WI38 (cell line): ENCODE data around the gene TRPC1.

ENCODE experiments used
- H3K4me3 ChIP-seq: 2 replicates; pipeline ENCODE4 v1.5.1; 2011; ENCODE audit warnings: low read depth, mild to moderate bottlenecking, control low read depth, low read length
- TF ChIP-seq, protein P1 (sequence below): IDR thresholded peaks from 2 replicates; pipeline ENCODE4 v1.5.1; 2012; ENCODE audit warnings: low read depth, mild to moderate bottlenecking, control low read depth, low read length

Gene TRPC1

DNA sequence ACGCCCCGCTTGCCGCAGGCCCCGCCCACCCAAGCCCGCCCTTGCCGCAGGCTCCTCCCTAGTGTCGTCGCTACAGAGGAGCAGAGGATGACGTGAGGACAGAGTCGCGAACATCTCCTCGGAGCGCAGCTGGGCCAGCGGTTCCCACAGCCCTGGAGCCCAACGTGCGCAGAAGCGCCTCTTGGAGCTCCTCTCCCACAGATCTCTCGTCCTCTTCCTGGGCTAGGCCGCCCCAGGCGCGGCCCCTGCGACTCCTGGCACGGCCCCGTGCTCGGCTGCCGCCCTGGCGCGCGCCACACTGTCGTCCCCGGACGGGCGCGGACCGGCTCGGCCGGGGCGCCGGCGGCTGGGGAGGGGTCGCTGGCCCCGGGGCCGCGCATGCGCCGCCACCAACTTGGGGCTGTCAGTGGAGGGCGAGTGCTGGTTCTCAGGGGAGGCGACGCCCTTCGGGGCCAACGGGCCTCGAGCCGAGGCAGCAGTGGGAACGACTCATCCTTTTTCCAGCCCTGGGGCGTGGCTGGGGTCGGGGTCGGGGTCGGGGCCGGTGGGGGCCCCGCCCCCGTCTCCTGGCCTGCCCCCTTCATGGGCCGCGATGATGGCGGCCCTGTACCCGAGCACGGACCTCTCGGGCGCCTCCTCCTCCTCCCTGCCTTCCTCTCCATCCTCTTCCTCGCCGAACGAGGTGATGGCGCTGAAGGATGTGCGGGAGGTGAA is at the start of gene TRPC1:
TSS of gene TRPC1 (plus strand) at position 67 of the 714 bp plus-strand sequence. CDS start at position 593, 526 bp downstream.
- peak within 1 kb of the TSS; percentile 87 for H3K4me3 ChIP-seq
- TF ChIP-seq, protein P1, sequence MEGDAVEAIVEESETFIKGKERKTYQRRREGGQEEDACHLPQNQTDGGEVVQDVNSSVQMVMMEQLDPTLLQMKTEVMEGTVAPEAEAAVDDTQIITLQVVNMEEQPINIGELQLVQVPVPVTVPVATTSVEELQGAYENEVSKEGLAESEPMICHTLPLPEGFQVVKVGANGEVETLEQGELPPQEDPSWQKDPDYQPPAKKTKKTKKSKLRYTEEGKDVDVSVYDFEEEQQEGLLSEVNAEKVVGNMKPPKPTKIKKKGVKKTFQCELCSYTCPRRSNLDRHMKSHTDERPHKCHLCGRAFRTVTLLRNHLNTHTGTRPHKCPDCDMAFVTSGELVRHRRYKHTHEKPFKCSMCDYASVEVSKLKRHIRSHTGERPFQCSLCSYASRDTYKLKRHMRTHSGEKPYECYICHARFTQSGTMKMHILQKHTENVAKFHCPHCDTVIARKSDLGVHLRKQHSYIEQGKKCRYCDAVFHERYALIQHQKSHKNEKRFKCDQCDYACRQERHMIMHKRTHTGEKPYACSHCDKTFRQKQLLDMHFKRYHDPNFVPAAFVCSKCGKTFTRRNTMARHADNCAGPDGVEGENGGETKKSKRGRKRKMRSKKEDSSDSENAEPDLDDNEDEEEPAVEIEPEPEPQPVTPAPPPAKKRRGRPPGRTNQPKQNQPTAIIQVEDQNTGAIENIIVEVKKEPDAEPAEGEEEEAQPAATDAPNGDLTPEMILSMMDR = no peak

- H3K4me3 ChIP-seq = no peak overlapping the region
- TF ChIP-seq, protein P1 = no peak
Measured at GRCh38 chr3:142676151-142676550, 47.7 kb upstream of the TRPC1 start.

- TF ChIP-seq, protein P1 = no peak
- H3K4me3 ChIP-seq = no peak overlapping the region
Measured at GRCh38 chr3:142680710-142681109, 43.1 kb upstream of the TRPC1 start.

GRCh38 chr3:142690613-142691012 is 33.2 kb upstream of the TRPC1 start:
- H3K4me3 ChIP-seq = no peak overlapping the region
- TF ChIP-seq, protein P1 = no peak

- no peak overlapping the region for H3K4me3 ChIP-seq
- TF ChIP-seq, protein P1 = no peak
Measured at GRCh38 chr3:142691527-142691926, 32.3 kb upstream of the TRPC1 start.

DNA sequence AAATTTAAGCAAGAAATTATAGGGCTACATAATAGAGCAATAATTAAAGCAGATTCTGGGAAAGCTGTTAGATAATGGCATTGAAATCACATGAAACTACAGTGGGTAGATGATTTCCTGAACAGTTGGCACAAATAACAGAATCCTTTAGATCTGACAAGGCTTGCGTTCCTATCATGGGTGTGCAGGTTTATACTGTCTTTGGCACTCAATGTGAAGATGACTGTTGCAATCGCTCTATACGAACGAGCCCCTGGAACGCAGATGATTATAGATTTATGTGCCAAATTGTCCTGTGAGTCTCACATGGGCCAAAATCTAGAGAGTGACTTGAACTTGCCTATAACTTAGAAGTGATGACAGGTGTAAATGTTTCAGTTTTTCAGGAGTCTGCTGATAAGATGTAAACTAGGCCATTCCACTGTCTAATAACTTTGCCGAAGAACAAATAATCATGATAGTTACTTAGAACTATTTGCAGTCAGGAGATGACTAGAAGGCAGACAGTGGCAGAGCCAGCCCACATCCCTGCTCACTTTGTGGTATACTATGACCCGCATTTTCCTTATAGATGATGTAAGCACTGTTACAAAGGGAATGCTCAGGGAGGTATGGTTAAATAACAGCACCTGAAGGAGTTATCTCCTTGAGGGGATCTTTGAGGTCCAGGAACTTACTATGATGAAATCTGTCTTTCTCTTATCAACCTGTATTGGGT is 30.5 kb upstream of the TRPC1 start:
- H3K4me3 ChIP-seq = no peak overlapping the region
- TF ChIP-seq, protein P1 = no peak

DNA sequence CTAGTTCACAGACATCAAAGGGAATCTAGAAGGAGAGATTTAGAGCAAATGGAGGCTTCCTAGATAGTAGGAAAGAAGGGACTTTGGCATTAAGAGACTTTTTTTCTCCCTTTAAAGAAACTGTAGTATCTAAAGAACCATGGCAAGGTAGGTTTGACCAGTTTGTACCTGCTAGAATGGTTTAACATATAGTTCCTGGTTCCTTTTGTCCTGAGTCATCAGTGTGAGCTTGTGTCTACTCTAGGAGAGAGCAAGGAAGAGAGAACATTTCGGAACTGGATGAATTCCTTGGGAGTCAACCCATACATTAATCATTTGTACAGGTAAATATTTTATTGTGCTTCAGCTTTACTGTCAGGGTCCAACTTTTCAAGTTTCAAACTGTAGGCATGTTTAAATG is 29.6 kb upstream of the TRPC1 start:
- TF ChIP-seq, protein P1 = no peak
- H3K4me3 ChIP-seq = no peak overlapping the region
